Fibroblast of villous mesenchyme (primary cell): ENCODE measurements around the gene RAB40A. TPM values are rescaled to one million over a fixed set of nuclear protein-coding genes. Genes with fewer than 3 reads are reported as not detected.
"Not testable (repeated sequence)": the region's sequence is repeated elsewhere in the genome, so short reads cannot be mapped to it uniquely, and the experiment has no call there.

ENCODE experiments used
- DNase-seq: peaks from one replicate; pipeline ENCODE4 v3.0.0-alpha.2; 2010; ENCODE audit warnings: low read depth
- H3K4me3 ChIP-seq: 2 replicates; pipeline ENCODE4 v1.5.1; 2011; ENCODE audit warnings: low read depth, mild to moderate bottlenecking, low read length
- CTCF ChIP-seq: IDR thresholded peaks from 2 replicates; pipeline ENCODE4 v1.5.1; 2012; ENCODE audit warnings: low read depth, mild to moderate bottlenecking, low read length; ENCODE audit not compliant: insufficient read depth
- total RNA-seq: library from RNA; depleted of rRNA; stranded (reverse); fragments of >200 nt; gene quantifications from 2 replicates; pipeline ENCODE4 v1.2.3, GENCODE V29; 2012

The RAB40A gene
- total RNA-seq, 1 donor, result 0.43 TPM

- no peak overlapping the region for H3K4me3 ChIP-seq
- no peak for DNase-seq
- no peak for TF ChIP-seq CTCF
These were observed 23.5 kb downstream of the RAB40A start for GRCh38 chrX:103495786-103496185.

- not testable (repeated sequence) for DNase-seq, H3K4me3 ChIP-seq
These were observed 25.7 kb downstream of the RAB40A start for GRCh38 chrX:103493578-103493977.

GRCh38 chrX:103489733-103490132 is 29.6 kb downstream of the RAB40A start:
- DNase-seq, result peak; percentile 14
- TF ChIP-seq CTCF, result peak; percentile 54
- not testable (repeated sequence) for H3K4me3 ChIP-seq

GRCh38 chrX:103488794-103489193 is 30.5 kb downstream of the RAB40A start:
- DNase-seq, result no peak
- no peak overlapping the region for H3K4me3 ChIP-seq
- TF ChIP-seq CTCF, result no peak

- TF ChIP-seq CTCF, result peak; percentile 47
- H3K4me3 ChIP-seq, result no peak overlapping the region
- DNase-seq, result peak; percentile 6
These were observed 31.0 kb downstream of the RAB40A start for GRCh38 chrX:103488332-103488731.

GRCh38 chrX:103483720-103484119 is 35.6 kb downstream of the RAB40A start:
- TF ChIP-seq CTCF, result no peak
- DNase-seq, result no peak
- no peak overlapping the region for H3K4me3 ChIP-seq

GRCh38 chrX:103480526-103480925 is 38.8 kb downstream of the RAB40A start:
- no peak for DNase-seq
- no peak overlapping the region for H3K4me3 ChIP-seq
- TF ChIP-seq CTCF, result no peak
